ENCODE data around the gene CENPF. TPM values are rescaled to one million over a fixed set of nuclear protein-coding genes. Genes with fewer than 3 reads are reported as not detected.
"Not testable (repeated sequence)": the region's sequence is repeated elsewhere in the genome, so short reads cannot be mapped to it uniquely, and the experiment has no call there.

Gene CENPF
- total and polyA plus RNA-seq, 2 experiments from 2014 or later, result 123 to 376 TPM

DNA sequence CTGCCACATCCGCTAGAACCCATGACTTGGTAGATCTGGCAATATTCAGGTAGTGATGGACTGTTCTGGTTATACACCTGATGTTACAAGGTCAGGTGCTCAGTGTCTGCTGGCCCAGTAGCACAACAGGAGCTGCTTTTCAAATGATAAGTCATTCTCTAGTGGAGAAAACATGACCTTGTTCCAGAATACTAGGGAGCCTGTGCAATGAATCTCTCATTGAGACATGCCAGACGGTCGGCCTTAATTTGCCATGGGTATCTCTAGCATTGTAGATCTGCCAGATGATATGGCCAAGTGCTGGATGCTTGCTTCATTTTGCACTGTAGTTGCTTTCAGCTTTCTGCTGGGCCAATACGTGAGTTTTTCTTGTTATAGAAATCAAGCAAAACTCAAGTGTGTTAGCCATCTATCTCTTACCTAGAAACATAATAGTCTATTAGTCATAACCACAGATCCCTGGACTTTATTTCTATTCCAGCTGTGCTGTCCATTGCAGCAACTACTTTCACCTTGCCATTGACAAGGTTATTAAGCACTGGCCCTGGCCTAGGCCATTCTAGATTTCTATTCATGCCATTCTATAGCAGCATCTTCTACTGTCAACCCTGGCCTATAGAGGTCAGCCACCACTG lies 13.9 kb upstream of the CENPF start:
- H2AFZ ChIP-seq, result no peak overlapping the region
- H3K27ac ChIP-seq (ENCODE audit: low read depth), result no peak overlapping the region
- no peaks in the 10 kb centered on the region for H3K4me1 ChIP-seq (ENCODE audit: insufficient read depth)
- no peaks in the 10 kb centered on the region for H3K9me3 Mint-ChIP-seq
- no peaks in the 10 kb centered on the region for H4K20me1 ChIP-seq (replicated peaks; ENCODE audit: insufficient read depth)
- H3K27me3 Mint-ChIP-seq (ENCODE audit: insufficient read depth, low read depth, poor library complexity), result no peaks in the 10 kb centered on the region
- no peak overlapping the region for H3K27ac Mint-ChIP-seq
- H3K4me2 ChIP-seq, result no peak overlapping the region
- DNase-seq (ENCODE audit: low spot score) (no peak), ATAC-seq (no peak)
- no peak for TF ChIP-seq CREB1 (CRISPR knock-in tag; IDR thresholded peaks at IDR 0.05; ENCODE audit: low read depth)
- TF ChIP-seq NANOG (IDR thresholded peaks at IDR 0.05; ENCODE audit: borderline replicate concordance), result no peak
- TF ChIP-seq ZNF331 (CRISPR knock-in tag; IDR thresholded peaks at IDR 0.05; ENCODE audit: low read depth), result no peak
- H3K36me3 ChIP-seq (ENCODE audit: insufficient read depth), result no peaks in the 10 kb centered on the region
- H3K27me3 ChIP-seq (ENCODE audit: insufficient read depth), result no peaks in the 10 kb centered on the region
- H3K36me3 Mint-ChIP-seq (ENCODE audit: low read depth), result no peaks in the 10 kb centered on the region
- H3K4me3 ChIP-seq, result no peak overlapping the region
- no peaks in the 10 kb centered on the region for H3K79me2 ChIP-seq (replicated peaks; ENCODE audit: insufficient read depth)
- no peak overlapping the region for H3K4me3 Mint-ChIP-seq
- H3K9me2 ChIP-seq (ENCODE audit: insufficient read depth), result no peaks in the 10 kb centered on the region
- H3K4me1 Mint-ChIP-seq, result no peaks in the 10 kb centered on the region
- H3F3A ChIP-seq (replicated peaks; ENCODE audit: low read depth), result no peaks in the 10 kb centered on the region

GRCh38 chr1:214590696-214591095 lies 12.3 kb upstream of the CENPF start:
- H3K27me3 Mint-ChIP-seq (ENCODE audit: insufficient read depth, low read depth, poor library complexity), result no peaks in the 10 kb centered on the region
- no peaks in the 10 kb centered on the region for H3K79me2 ChIP-seq (replicated peaks; ENCODE audit: insufficient read depth)
- H3K4me2 ChIP-seq, result no peak overlapping the region
- no peak overlapping the region for H3K4me3 Mint-ChIP-seq
- no peak overlapping the region for H2AFZ ChIP-seq
- no peaks in the 10 kb centered on the region for H3K4me1 ChIP-seq (ENCODE audit: insufficient read depth)
- no peaks in the 10 kb centered on the region for H3K36me3 Mint-ChIP-seq (ENCODE audit: low read depth)
- H3K4me1 Mint-ChIP-seq, result no peaks in the 10 kb centered on the region
- H3K4me3 ChIP-seq, result no peak overlapping the region
- no peaks in the 10 kb centered on the region for H3K9me2 ChIP-seq (ENCODE audit: insufficient read depth)
- H3K27me3 ChIP-seq (ENCODE audit: insufficient read depth), result no peaks in the 10 kb centered on the region
- peak; percentile 41 for DNase-seq (ENCODE audit: low spot score)
- no peak overlapping the region for H3K27ac ChIP-seq (ENCODE audit: low read depth)
- no peak for TF ChIP-seq STAT1 (IDR thresholded peaks at IDR 0.05; ENCODE audit: unreplicated experiment)
- peak; percentile 35 to 39; a peak in 3 of 4 replicates for TF ChIP-seq CTCF (conservative IDR thresholded peaks at IDR 0.05; ENCODE audit: low read depth in 2 of 2)
- H3K9me3 Mint-ChIP-seq, result no peaks in the 10 kb centered on the region
- no peak for ATAC-seq
- H4K20me1 ChIP-seq (replicated peaks; ENCODE audit: insufficient read depth), result no peaks in the 10 kb centered on the region
- H3K27ac Mint-ChIP-seq, result no peak overlapping the region
- H3F3A ChIP-seq (replicated peaks; ENCODE audit: low read depth), result no peaks in the 10 kb centered on the region
- H3K36me3 ChIP-seq (ENCODE audit: insufficient read depth), result no peaks in the 10 kb centered on the region

DNA sequence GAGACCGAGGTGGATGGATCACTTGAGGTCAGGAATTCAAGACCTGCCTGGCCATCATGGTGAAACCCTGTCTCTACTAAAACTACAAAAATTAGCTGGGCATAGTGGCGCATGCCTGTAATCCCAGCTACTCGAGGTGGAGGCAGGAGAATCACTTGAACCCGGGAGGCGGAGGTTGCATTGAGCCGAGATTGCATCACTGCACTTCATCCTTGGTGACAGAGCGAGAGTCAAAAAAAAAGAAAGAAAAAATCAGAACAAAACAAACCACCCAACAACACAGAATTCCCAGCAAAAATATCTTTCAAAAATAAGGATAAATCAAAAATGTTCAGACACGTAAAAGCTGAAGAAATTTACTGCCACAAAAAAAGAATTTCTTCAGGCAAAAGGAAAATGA lies 11.1 kb upstream of the CENPF start:
- H3K4me1 ChIP-seq (ENCODE audit: insufficient read depth); H3K27ac Mint-ChIP-seq; H3K36me3 Mint-ChIP-seq (ENCODE audit: low read depth); H3K4me3 ChIP-seq; ATAC-seq; H3K27me3 ChIP-seq (ENCODE audit: insufficient read depth); H2AFZ ChIP-seq; H3K27ac ChIP-seq (ENCODE audit: low read depth); H3K9me2 ChIP-seq (ENCODE audit: insufficient read depth); H3K27me3 Mint-ChIP-seq (ENCODE audit: insufficient read depth, low read depth, poor library complexity); H3K36me3 ChIP-seq (ENCODE audit: insufficient read depth); H3F3A ChIP-seq (replicated peaks; ENCODE audit: low read depth); H3K9me3 Mint-ChIP-seq; H3K4me3 Mint-ChIP-seq; H3K4me1 Mint-ChIP-seq; DNase-seq (ENCODE audit: low spot score); H3K79me2 ChIP-seq (replicated peaks; ENCODE audit: insufficient read depth); H3K4me2 ChIP-seq; H4K20me1 ChIP-seq (replicated peaks; ENCODE audit: insufficient read depth): not testable (repeated sequence)

All from GM23338 (cell line).